Bronchial epithelial cell (primary cell): ENCODE data around the gene ZNRF3. TPM values are rescaled to one million over a fixed set of nuclear protein-coding genes. Genes with fewer than 3 reads are reported as not detected.

Source experiments
- DNase-seq: peaks from one replicate; pipeline ENCODE4 v3.0.0-alpha.2; 2010; ENCODE audit warnings: low read depth
- FAIRE-seq: peaks from 2 replicates; lab custom pipeline; 2011; peaks lifted over from hg19 to GRCh38; lab: Jason Lieb, UNC
- H3K27me3 ChIP-seq: 2 replicates; pipeline ENCODE4 v1.5.1; 2011; ENCODE audit warnings: low read length; ENCODE audit not compliant: control insufficient read depth, insufficient read depth
- H3K36me3 ChIP-seq: 2 replicates; pipeline ENCODE4 v1.5.1; 2011; ENCODE audit warnings: low read length; ENCODE audit not compliant: control insufficient read depth, insufficient read depth
- H3K4me3 ChIP-seq: 2 replicates; pipeline ENCODE4 v1.5.1; 2011; ENCODE audit warnings: mild to moderate bottlenecking, low read depth, low read length, control low read depth
- total RNA-seq: library from RNA; depleted of rRNA; stranded (reverse); fragments of >200 nt; gene quantifications from 2 replicates; pipeline ENCODE4 v1.2.1, GENCODE V29; 2014
- TF ChIP-seq, protein P1 (sequence below): IDR thresholded peaks from 2 replicates; pipeline ENCODE4 v1.5.1; 2011; ENCODE audit warnings: mild to moderate bottlenecking, moderate library complexity, low read length, control low read depth, inconsistent platforms; ENCODE audit not compliant: insufficient read depth, severe bottlenecking

ZNRF3 gene
- total RNA-seq, 1 donor from 2014 or later = 3.4 TPM

DNA sequence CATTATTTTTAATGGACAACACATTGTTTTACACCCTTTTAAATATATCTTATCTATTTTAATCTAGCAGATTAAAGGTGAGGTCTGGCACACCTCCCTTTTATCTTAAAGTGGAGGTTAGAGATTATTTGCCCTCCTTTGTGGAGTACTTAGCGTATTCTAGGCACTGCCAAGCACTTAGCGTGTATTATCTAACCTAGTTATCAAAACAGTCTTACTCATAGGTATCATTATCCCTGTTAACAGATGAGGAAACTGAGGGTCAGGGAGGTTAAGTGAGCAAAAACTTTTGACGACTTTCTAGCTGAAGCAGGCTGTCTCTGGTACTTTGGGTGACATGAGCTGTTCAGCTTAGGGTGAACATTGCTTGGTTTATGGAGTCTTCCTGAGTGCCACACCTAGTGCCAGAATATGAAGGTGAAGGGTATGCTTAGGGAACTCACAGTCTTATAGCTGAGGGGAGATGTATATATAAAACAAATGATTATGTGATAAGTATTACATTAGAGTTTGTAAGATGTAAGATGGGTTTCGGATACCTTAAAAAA is 55.0 kb downstream of the ZNRF3 start:
- TF ChIP-seq, protein P1, sequence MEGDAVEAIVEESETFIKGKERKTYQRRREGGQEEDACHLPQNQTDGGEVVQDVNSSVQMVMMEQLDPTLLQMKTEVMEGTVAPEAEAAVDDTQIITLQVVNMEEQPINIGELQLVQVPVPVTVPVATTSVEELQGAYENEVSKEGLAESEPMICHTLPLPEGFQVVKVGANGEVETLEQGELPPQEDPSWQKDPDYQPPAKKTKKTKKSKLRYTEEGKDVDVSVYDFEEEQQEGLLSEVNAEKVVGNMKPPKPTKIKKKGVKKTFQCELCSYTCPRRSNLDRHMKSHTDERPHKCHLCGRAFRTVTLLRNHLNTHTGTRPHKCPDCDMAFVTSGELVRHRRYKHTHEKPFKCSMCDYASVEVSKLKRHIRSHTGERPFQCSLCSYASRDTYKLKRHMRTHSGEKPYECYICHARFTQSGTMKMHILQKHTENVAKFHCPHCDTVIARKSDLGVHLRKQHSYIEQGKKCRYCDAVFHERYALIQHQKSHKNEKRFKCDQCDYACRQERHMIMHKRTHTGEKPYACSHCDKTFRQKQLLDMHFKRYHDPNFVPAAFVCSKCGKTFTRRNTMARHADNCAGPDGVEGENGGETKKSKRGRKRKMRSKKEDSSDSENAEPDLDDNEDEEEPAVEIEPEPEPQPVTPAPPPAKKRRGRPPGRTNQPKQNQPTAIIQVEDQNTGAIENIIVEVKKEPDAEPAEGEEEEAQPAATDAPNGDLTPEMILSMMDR = no peak
- DNase-seq = no peak
- no peak for FAIRE-seq
- no peak overlapping the region for H3K4me3 ChIP-seq
- H3K27me3 ChIP-seq = no peaks in the 10 kb centered on the region
- no peaks in the 10 kb centered on the region for H3K36me3 ChIP-seq

GRCh38 chr22:28939394-28939793 is 56.0 kb downstream of the ZNRF3 start:
- H3K27me3 ChIP-seq = no peaks in the 10 kb centered on the region
- no peak for DNase-seq
- H3K4me3 ChIP-seq = no peak overlapping the region
- H3K36me3 ChIP-seq = no peaks in the 10 kb centered on the region
- TF ChIP-seq, protein P1 = no peak
- no peak for FAIRE-seq

DNA sequence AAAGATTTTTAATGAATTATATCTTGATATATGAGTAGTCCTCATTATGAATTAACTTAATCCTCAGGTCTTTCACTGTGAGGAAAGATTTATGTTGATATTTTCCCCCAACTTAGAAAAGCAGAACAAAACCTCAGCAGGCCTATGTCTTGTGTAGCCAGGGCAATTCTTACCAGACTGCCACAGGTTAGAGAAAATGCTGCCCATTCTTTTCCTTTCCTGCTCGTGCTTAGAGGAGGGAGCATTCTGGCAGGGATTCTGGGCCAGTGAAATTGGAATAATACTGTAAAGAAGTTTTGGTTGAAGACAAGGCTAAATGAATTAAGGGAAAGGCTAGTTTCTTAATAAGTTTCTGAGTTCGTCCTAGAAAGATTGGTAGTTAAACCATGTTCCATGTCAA is 56.6 kb downstream of the ZNRF3 start:
- Histone ChIP-seq H3K4me3 (no peak overlapping the region), H3K27me3 (no peaks in the 10 kb centered on the region), H3K36me3 (no peaks in the 10 kb centered on the region)
- FAIRE-seq (no peak), DNase-seq (no peak)
- TF ChIP-seq, protein P1 = no peak

GRCh38 chr22:28940441-28940840 is 57.1 kb downstream of the ZNRF3 start:
- Histone ChIP-seq H3K36me3 (no peaks in the 10 kb centered on the region), H3K4me3 (no peak overlapping the region), H3K27me3 (no peaks in the 10 kb centered on the region)
- no peak for DNase-seq
- TF ChIP-seq, protein P1 = no peak
- no peak for FAIRE-seq

DNA sequence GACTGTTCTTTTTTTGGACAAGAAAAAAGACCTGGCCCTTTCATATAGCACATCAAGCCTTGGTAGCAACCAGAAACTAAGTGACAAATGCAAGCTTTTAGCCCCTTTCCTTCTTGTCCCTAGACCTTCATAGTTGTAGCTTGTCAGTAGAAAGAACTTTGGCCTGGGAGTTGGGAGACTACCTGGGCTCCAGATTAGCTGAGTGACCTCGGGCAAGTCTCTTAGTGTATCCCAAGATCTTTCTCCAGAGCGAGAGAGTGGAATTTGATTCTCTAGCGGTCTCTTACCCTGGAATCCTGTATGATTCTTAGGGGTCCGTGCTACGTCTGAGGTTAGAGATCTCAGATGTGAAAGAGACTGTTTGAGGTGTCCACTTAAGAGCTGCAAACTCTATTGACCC is 59.0 kb downstream of the ZNRF3 start:
- Histone ChIP-seq H3K27me3 (no peaks in the 10 kb centered on the region), H3K36me3 (no peaks in the 10 kb centered on the region), H3K4me3 (no peak overlapping the region)
- FAIRE-seq (peak; percentile 55), DNase-seq (no peak)
- TF ChIP-seq, protein P1 = no peak
